ENCODE data around the gene NKD2. TPM values are rescaled to one million over a fixed set of nuclear protein-coding genes. Genes with fewer than 3 reads are reported as not detected.

NKD2 gene
- total and polyA plus RNA-seq, 9 of the 15 experiments (the other 6 are each of a cell fraction or from before 2014, with no cell fraction given), result 0.09 to 0.64 (median 0.27) TPM; not detected in 5

- Histone ChIP-seq H3K79me2 (ENCODE audit: control insufficient read depth, insufficient read depth, low read length) (no peaks in the 10 kb centered on the region), H3K4me2 (ENCODE audit: insufficient read depth, low read length) (no peak overlapping the region), H3K36me3 (ENCODE audit: control insufficient read depth, insufficient read depth, low read length) (no peaks in the 10 kb centered on the region), H2AFZ (ENCODE audit: low read depth, low read length) (no peak overlapping the region), H3K27ac (ENCODE audit: extremely low read depth, low read depth, low read length) (no peak overlapping the region), H3K9ac (ENCODE audit: insufficient read depth in 1 of 2, low read depth in 2 of 2, low read length in 2 of 2) (no peak overlapping the region; a peak in 1 of 4 replicates), H3K4me1 (replicated peaks in 1 of 2; ENCODE audit: control insufficient read depth in 2 of 2, insufficient read depth in 2 of 2, low read length in 2 of 2) (peaks cover 3 to 6% of the 10 kb centered on the region in 2 experiments; a peak in 3 of 5 replicates), H3K27me3 (ENCODE audit: control insufficient read depth in 2 of 2, insufficient read depth in 2 of 2, low read length in 2 of 2) (peaks cover 13 to 60% of the 10 kb centered on the region in 2 experiments; a peak in 4 of 5 replicates), H3K9me3 (replicated peaks; ENCODE audit: control insufficient read depth, insufficient read depth, low read depth, low read length) (no peaks in the 10 kb centered on the region), H3K9me1 (ENCODE audit: control insufficient read depth, insufficient read depth, low read length) (no peaks in the 10 kb centered on the region), H4K20me1 (replicated peaks; ENCODE audit: control insufficient read depth, insufficient read depth, low read length) (peaks cover under 1% of the 10 kb centered on the region; the same call in 1 of the 2 replicates), H3K4me3 (no peak overlapping the region)
- ChIA-PET POLR2A (interaction anchor here (0.9 kb wide), 1 partner anchor 8 kb away, joined by 3 read pairs; no protein-coding TSS in a partner anchor), CTCF (ENCODE audit: low intra/inter-chr PET ratio) (no interaction called here)
- TF ChIP-seq HMGXB4 (CRISPR knock-in tag; IDR thresholded peaks at IDR 0.05), result no peak
- TF ChIP-seq SMAD3 (CRISPR knock-in tag; conservative IDR thresholded peaks at IDR 0.05), result no peak
- no peak for TF ChIP-seq TAF15 (IDR thresholded peaks at IDR 0.05; ENCODE audit: low read depth, low read length)
- no peak for TF ChIP-seq ZNF232 (CRISPR knock-in tag; IDR thresholded peaks at IDR 0.05)
- no peak for TF ChIP-seq DDX20 (tag; IDR thresholded peaks at IDR 0.05; ENCODE audit: low read depth)
- no peak for TF ChIP-seq KLF10 (CRISPR knock-in tag; IDR thresholded peaks at IDR 0.05)
- no peak for TF ChIP-seq ZNF24 (IDR thresholded peaks at IDR 0.05)
- no peak for TF ChIP-seq ERF (CRISPR knock-in tag; IDR thresholded peaks at IDR 0.05)
- no peak for TF ChIP-seq CBFA2T2 (conservative IDR thresholded peaks at IDR 0.05)
- no peak for TF ChIP-seq EGR1 (conservative IDR thresholded peaks at IDR 0.05)
- no peak for TF ChIP-seq BCL6 (CRISPR knock-in tag; IDR thresholded peaks at IDR 0.05)
- TF ChIP-seq FOXK1 (CRISPR knock-in tag; IDR thresholded peaks at IDR 0.05; ENCODE audit: borderline replicate concordance), result no peak
- no peak for TF ChIP-seq TCF15 (CRISPR knock-in tag; IDR thresholded peaks at IDR 0.05)
- no peak for TF ChIP-seq COPS2 (conservative IDR thresholded peaks at IDR 0.05)
- no peak for FAIRE-seq
- ATAC-seq, result no peak
- WGBS (ENCODE audit: insufficient coverage, low coverage, missing lambda C conversion rate), result 5% methylated on average over 11 of the region's 12 CpGs
- in situ Hi-C loops (cut with MboI) (no loop called here), intact Hi-C loops (cut with micrococcal nuclease) (loop anchor here (10.0 kb wide), 1 partner anchor 166 kb away; no protein-coding TSS in a partner anchor)
- no peak for DNase-seq (ENCODE audit: extremely low read depth in 1 of 4, low spot score in 3 of 4)
- no TSS peak for BruUV-seq (replicated peaks)
These were observed 10.2 kb upstream of the NKD2 start for GRCh38 chr5:998246-999031.

Data from K562 (cell line).